ENCODE results near the gene CDH23. TPM values are rescaled to one million over a fixed set of nuclear protein-coding genes. Genes with fewer than 3 reads are reported as not detected.
A peak's percentile ranks its signal among the peaks of the same experiment; 100 is the strongest.

CDH23 gene
- total RNA-seq, 3 donors from 2014 or later = 1.8 to 3.6 (median 3.0) TPM

DNA sequence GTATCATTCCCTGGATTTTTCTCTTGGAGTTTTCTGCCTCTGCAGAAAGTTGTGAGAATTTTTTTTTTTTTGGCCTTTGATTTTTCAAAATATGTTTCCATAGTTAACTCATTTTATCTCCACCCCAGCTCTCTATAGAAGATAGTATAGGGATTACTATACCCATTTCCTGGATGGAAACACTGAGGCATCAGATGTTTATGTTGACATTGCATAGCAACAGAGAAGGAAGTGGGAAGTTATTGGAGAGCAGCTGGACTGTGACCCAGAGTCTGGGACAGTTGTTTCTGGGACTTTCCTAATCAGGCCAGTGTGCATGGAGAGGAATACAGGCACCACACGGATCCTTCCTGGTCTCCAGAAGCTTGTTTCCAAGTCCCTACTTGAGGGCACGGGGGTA, 158.0 kb downstream of the CDH23 start:
- H3K9me3 ChIP-seq = no peaks in the 10 kb centered on the region
- DNase-seq (no peak), ATAC-seq (peak; percentile 84)
- no peak for TF ChIP-seq CTCF (IDR thresholded peaks at IDR 0.05)
- intact Hi-C loops (cut with DNase I, micrococcal nuclease) = no loop called here
- H3K4me3 ChIP-seq = no peak overlapping the region
- no peaks in the 10 kb centered on the region for H3K36me3 ChIP-seq (ENCODE audit: low read depth)
- H3K4me1 ChIP-seq (ENCODE audit: low read depth) = no peaks in the 10 kb centered on the region

GRCh38 chr10:71555087-71555723, 158.5 kb downstream of the CDH23 start:
- DNase-seq = no peak
- TF ChIP-seq CTCF (IDR thresholded peaks at IDR 0.05) = no peak
- H3K4me3 ChIP-seq = no peak overlapping the region
- H3K36me3 ChIP-seq (ENCODE audit: low read depth) = no peaks in the 10 kb centered on the region
- H3K9me3 ChIP-seq = no peaks in the 10 kb centered on the region
- no peaks in the 10 kb centered on the region for H3K4me1 ChIP-seq (ENCODE audit: low read depth)
- intact Hi-C loops (cut with DNase I, micrococcal nuclease) = no loop called here
- ATAC-seq = peak; percentile 12

GRCh38 chr10:71555724-71556119, 159.0 kb downstream of the CDH23 start:
- DNase-seq = no peak
- no peak for TF ChIP-seq CTCF (IDR thresholded peaks at IDR 0.05)
- H3K4me1 ChIP-seq (ENCODE audit: low read depth) = no peaks in the 10 kb centered on the region
- ATAC-seq = no peak
- no peak overlapping the region for H3K4me3 ChIP-seq
- intact Hi-C loops (cut with DNase I, micrococcal nuclease) = no loop called here
- H3K36me3 ChIP-seq (ENCODE audit: low read depth) = no peaks in the 10 kb centered on the region
- H3K9me3 ChIP-seq = no peaks in the 10 kb centered on the region

DNA sequence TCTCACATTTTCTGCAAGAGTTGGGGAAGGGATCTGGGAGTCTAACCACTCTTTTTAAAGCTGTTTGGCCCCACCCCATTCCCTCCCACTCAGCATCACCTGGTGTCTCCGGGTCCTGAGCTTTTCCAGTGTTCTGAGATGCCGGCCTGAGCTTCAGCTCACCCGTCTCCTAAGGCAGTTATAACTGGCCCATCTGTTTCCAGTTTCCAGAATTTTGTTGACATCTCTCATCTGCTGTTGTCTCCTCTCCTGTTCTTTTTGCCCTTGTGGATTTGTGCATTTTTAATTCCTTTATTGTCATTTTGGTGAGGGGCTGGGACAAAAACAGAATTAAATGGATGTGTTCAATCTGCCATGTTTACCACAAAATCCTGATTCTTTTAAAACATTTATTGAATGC, 162.3 kb downstream of the CDH23 start:
- H3K36me3 ChIP-seq (ENCODE audit: low read depth) = no peaks in the 10 kb centered on the region
- DNase-seq (no peak), ATAC-seq (no peak)
- intact Hi-C loops (cut with DNase I, micrococcal nuclease) = no loop called here
- no peak overlapping the region for H3K4me3 ChIP-seq
- no peaks in the 10 kb centered on the region for H3K9me3 ChIP-seq
- TF ChIP-seq CTCF (IDR thresholded peaks at IDR 0.05) = no peak
- no peaks in the 10 kb centered on the region for H3K4me1 ChIP-seq (ENCODE audit: low read depth)

- Histone ChIP-seq H3K4me1 (ENCODE audit: low read depth) (no peaks in the 10 kb centered on the region), H3K36me3 (ENCODE audit: low read depth) (no peaks in the 10 kb centered on the region), H3K9me3 (no peaks in the 10 kb centered on the region), H3K4me3 (no peak overlapping the region)
- peak; percentile 63 for ATAC-seq
- DNase-seq = peak in 1 of 3 donors; percentile 22
- intact Hi-C loops (cut with DNase I, micrococcal nuclease) = loop anchor here (10.0 kb wide), 1 partner anchor 166 kb away; the partner anchor contains the start of gene CDH23 (in 2 of the 2)
- no peak for TF ChIP-seq CTCF (IDR thresholded peaks at IDR 0.05)
Observed at GRCh38 chr10:71561003-71561574, 164.4 kb downstream of the CDH23 start.
